GM21737 (cell line): ENCODE data around the gene FRK.
"Not testable (repeated sequence)": the region's sequence is repeated elsewhere in the genome, so short reads cannot be mapped to it uniquely, and the experiment has no call there.

Source experiments
- ATAC-seq: cut with Tn5 transposase; IDR thresholded peaks from one replicate; pipeline ENCODE4 v1.9.1; 2021; ENCODE audit warnings: mild to moderate bottlenecking, moderate library complexity; ENCODE audit not compliant: unreplicated experiment

FRK gene

DNA sequence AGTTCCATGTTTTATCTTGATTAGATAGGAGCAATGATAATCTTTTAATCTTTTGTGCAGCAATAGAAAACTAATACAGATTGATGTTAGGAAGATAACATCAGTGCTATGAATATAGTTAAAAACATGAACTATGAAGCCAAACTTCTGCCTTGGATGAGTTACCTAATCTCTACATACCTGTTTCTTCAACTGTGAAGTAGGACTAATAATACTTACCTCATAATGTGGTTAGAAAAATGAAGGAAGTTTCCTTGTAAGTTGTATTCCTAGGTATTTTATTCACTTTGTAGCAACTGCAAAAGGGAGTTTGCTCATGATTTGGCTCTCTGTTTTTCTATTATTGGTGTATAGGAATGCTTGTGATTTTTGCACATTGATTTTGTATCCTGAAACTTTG is 111.9 kb downstream of the FRK start:
- no peak for ATAC-seq

DNA sequence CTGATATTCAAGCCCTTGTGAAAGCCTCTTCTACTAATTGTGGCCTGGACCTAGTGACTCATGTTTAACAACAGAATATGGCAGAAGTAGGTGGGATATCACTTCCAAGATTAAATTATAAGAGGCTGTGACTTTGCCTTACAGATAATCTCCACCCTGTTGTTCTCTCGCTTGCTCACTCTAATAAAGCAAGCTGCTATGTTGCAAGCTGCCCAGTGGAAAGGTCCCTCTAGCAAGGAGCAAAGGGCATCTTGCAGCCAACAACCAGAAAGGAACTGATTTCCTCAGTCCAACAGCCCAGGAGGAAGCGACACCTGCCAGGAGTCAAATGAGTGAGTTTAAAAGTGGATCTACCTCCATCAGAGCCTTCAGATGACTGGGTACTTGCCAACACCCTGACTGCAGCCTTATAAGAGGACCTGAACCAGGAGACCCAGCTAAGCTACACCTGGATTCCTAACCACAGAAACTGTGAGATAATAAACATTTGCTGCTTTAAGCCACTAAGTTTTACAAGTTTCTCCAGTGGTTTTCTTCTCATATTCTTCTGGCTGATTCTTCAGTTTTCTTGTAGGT is 112.6 kb downstream of the FRK start:
- ATAC-seq: no peak

DNA sequence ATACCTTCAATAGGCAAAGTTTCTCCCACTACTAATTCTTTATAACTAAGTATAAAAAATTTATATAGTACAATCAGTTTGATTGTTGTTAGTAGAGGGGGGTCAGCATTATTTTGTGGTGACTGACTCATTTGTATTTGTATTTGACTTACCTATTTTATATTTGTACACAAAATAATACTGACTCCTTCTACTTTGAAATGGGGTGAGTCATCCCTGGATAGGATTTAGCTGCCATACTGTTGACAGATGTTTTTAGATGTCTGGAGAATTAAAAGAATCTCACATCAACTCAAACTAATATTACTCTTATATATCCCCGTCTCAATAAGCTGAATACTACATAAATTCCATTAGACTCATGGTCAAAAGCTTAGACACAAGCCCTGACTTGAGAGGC is 114.9 kb downstream of the FRK start:
- ATAC-seq: no peak

DNA sequence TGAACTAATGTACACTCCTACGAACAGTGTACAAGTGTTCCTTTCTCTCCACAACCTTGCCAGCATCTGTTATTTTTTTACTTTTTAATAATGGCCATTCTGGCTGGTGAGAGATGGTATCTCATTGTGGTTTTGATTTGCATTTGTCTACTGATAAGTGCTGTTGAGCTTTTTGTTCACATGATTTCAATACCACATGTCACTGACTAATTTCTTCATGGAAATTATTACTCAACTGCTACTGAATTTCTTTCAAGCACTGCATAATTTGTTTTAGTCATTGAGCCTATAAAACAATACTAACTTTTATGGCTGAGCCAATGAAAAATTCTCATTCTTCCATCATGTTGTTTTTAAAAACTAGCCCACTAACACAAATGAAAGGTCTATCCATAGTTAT is 115.4 kb downstream of the FRK start:
- ATAC-seq: no peak

DNA sequence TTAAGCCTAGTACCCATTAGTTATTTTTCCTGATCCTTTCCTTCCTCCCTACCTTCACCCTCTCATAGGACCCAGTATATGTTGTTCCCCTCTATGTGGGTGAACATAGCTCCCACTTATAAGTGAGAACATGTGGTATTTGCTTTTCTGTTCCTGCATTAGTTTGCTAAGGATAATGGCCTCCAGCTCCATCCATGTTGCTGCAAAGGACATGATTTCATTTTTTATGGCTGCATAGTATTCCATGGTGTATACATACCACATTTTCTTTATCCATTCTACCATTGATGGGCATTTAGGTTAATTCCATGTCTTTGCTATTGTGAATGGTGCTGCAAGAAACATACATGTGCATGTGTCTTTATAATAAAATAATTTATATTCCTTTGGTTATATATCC is 115.9 kb downstream of the FRK start:
- not testable (repeated sequence) for ATAC-seq

DNA sequence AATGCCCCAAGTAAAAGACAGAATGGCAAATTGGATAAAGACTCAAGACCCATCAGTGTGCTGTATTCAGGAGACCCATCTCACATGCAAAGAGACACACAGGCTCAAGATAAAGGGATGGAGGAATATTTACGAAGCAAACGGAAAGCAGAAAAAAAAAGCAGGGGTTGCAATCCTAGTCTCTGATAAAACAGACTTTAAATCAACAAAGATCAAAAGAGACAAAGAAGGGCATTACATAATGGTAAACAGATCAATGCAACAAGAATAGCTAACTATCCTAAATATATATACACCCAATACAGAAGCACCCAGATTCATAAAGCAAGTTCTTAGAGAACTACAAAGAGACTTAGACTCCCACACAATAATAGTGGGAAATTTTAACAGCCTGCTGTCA is 123.2 kb downstream of the FRK start:
- ATAC-seq: not testable (repeated sequence)

DNA sequence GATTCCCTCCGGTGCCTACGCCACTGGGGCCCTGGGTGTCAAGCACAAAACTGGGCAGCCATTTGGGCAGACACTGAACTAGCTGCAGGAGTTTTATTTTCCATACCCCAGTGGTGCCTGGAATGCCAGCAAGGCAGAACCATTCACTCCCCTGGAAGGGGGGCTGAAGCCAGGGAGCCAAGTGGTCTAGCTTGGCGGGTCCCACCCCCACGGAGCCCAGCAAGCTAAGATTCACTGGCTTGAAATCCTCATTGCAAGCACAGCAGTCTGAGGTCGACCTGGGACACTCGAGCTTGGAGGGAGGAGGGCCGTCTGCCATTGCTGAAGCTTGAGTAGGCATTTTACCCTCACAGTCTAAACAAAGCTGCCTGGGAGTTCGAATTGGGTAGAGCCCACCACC is 125.3 kb downstream of the FRK start:
- ATAC-seq: no peak

DNA sequence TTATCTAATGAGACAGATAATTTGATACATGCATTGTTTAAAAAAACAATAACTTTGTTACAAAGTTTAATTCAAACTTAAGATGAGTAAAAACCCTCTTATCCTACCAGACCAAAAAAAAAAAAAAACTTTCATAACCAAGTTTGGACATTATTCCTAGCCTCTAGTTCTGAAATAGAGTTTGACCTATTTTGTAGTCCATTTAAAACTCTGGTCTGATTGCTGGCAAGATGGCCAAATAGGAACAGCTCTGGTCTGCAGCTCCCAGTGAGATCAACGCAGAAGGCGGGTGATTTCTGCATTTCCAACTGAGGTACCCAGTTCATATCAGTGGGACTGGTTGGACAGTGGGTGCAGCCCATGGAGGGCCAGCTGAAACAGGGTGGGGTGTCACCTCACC is 125.9 kb downstream of the FRK start:
- ATAC-seq: no peak

DNA sequence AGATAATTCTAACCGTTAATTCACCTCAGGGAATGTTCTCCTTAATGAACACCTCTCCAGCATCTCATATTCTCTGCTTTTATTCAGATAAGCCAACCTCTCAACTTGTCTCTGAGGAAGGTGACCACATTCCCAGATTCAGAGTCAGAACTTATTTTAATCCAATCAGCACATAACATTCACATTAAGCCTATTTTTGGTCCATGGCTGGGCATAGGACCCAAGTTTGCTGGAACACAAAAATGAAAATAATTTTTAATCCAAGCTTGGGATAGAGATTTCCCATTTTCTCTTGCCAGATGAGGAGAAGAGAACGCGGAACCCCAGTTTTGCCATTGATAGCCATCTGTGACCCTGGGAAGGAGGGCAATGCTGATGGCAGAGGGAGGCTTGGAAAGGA is 126.5 kb downstream of the FRK start:
- no peak for ATAC-seq

DNA sequence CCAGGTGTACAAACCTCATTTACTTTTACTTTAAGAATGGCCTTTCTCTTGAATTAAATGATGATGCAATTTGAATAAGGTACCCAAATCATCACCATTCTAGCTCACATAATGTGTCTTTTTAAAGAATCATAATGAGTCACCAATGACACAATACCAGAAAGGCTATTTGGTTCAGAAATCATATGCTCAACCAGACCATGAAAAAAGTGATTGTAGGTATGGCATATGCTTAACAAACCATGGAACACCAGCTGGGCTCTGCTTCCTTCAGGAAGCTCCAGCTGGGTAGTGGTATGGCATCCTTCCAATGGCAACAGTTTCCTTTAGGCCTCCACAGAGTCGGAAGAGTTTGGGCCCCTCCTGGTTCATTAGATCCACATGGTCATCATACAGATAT is 128.2 kb downstream of the FRK start:
- no peak for ATAC-seq

DNA sequence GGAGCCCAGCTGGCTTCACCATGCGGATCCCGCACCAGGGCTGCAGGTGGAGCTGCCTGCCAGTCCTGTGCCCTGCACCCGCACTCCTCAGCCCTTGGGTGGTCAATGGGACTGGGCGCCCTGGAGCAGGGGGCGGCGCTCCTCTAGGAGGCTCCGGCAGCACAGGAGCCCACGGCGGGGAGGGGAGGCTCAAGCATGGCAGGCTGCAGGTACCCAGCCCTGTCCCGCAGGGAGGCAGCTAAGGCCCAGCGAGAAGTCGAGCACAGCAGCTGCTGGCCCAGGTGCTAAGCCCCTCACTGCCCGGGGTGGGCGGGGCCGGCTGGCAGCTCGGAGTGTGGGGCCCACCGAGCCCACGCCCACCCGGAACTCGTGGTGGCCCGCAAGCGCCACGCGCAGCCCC is 132.7 kb downstream of the FRK start:
- not testable (repeated sequence) for ATAC-seq

DNA sequence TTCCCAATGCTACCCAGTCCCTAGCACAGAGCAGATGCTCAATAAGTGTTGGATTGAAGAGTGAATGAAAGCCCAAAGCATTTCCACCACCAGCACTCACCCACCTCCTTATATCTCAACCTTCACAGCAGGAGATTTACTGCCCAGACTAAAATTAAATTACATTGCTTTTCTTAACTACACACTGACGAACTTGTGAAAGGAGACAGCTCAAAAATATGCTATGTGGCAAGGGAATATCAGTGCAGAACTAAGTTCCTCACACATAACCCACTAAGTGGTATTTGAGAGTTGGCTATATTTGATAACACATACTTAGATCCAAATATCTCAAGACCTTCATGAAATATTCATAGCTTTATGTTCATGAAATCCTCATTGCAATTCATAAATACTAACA is 137.7 kb downstream of the FRK start:
- no peak for ATAC-seq

DNA sequence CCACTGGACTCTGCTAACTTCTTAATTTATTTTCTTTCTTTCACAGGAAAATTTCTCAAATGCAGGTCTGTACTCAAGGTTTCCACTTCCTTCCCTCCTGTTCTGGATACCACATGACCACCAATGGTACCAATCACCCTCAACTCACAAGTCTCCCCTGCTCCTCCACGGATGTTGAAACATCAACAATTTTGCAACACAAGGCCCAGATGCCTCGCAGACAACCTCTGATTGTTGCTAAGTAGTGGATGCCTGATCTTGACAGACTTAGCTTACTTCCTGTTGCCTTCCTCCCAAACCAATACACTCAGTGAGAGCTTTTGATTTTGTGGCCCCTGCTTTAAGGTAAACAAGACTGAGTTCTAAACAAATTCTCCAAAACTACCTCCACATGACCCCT is 146.6 kb downstream of the FRK start:
- ATAC-seq: no peak

DNA sequence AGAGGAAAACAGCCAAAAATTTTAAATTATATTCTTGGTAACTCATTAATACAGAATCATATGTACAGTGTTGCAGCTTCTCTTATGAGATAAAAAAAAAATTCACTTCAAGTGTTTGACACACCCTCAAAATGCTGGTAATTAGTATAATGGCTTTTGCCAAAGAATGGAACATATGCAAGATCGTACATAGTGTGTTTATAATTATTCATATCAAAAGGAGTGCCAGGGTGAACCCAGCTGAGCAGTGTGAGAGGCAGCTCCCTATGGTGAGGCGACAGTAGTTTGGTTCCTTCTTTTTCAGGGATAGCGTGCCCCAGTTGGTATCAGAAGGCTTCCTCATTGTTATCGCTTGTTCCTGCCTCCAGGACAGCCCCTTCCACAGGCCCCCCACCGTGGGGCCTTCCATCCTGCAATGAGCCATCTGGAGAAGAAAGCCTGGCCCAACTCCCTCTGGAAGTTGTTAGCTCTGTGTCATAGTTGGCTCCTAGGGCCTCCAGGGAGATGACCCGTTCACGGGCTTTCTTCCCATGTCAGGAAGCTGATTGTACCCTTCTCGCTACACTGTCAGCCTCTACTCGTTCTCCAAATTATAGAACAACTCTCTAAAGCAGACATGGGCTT is 150.7 kb downstream of the FRK start:
- ATAC-seq: no peak

DNA sequence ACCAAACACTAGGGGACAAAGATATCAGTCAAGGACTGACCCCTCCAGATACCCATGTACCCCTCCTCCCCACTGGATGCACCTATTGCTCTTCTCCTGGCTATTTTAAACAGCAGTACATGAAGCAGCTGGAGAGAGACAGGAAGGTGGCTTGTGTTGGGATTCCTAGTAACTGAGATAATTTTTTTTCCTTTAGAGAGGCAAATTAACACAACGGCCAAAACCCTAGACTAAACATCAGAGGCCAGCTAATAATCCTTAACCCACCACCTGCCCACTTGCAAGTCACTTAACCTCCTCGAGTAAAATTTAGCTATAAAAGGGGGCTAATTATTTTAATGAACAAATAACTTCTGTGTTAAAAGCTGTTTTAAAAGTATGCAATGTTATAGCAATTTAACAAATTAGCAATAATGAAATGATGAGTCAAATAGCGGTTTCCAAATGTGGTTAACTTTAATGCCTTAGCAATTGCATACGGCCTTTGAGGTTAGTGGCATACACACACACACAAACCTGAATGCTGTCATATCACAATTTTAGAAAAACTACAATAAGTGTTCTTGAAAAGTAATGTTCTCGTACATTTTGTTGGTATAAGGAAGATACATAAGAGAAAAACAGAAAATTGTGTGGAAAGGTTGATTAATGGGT is 151.7 kb downstream of the FRK start:
- no peak for ATAC-seq

DNA sequence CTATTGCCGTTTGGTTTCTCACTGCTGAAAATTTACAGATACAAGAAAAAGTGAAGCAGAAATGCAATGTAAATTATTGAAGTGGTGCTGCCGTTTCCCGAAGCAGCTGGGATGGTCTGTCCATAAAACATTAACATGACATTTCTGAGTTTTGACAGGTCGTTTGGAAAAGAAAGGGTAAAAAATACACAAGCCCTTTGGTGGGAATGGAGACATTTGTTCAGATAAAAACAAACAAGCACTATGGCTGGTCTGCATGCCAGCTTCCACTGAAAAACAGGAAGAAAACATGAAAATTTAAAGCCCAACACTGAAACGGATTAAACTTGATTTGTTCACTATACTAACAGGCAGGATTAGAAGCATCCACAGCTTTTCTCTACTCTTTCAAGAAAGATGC is 155.2 kb downstream of the FRK start:
- no peak for ATAC-seq

DNA sequence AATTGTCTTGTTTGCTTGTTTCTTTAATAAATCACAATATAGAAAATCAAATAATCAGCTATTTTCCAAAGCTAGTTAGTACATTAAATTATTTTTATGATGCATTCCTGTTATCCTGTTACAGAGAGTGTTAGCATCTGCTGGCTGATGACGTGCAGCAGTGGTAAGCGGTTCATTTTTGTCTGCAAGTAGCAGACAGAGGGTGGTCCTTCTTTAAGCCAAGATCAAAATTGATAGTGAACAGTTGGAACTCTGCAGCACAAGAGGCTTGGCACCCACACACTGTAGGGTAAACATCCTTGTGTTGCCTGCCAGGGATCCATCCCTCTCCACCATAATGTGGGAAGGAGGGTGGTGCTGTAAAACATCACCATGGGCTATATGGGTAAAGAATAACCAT is 158.3 kb downstream of the FRK start:
- no peak for ATAC-seq

DNA sequence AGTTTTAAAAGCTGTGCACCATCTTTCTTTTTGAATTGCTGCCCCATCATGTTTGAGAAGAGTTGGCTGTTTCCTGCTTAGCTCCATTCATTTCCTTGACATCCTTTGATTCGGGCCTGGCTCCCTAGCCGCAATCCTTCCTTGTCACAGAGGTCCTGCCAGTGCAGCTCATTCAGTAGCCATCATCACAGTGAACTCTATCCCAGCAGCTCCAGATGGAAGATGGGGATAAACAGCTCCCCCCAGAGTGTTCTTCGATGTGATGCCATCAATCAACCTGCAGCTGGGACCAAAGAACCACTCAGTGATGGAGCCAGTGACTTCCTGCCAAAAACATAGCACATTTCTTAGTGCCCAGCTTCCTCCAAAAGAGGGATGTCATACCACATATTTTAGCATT is 158.8 kb downstream of the FRK start:
- ATAC-seq: no peak

DNA sequence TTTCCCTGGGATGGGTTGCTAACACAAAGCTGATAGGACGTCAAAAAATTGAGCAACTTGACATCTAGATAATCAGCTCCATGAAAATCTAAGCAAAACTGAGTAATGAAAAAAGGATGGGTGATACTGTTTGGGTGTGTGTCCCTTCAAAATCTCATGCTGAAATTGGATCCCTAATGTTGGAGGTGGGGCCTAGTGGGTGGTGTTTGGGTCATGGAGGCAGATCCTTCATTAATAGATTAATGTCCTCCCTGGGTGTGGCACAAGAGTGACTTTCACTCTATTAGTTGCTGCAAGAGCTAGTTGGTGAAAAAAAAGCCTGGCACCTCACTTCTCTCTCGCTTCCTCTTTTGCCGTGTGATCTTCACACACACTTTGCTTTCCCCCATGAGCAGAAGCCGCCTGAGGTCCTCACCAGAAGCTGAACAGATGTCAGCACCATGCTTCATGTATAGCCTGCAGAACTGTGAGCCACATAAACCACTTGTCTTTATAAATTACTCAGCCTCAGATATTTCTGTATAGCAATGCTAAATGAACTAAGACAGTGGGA is 160.9 kb downstream of the FRK start:
- ATAC-seq: no peak

DNA sequence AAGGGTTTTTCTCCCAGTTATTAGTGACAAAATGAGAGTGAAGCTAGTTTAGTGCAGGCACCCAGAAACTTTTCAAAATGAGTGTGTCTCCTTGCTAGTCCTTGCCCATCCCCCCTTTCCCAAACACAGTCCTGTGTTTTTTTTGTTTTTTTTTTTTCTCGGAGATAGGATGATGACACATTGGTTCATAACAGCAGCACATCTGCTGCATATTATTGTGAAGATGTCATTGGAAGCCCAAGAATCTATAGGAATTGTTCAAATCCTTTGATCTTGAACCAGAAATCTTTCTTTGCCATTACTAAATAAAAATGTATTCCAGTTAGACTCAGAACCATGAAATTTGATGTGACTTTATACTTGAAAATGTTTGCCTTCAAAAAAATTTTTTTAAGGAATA is 162.4 kb downstream of the FRK start:
- ATAC-seq: no peak

DNA sequence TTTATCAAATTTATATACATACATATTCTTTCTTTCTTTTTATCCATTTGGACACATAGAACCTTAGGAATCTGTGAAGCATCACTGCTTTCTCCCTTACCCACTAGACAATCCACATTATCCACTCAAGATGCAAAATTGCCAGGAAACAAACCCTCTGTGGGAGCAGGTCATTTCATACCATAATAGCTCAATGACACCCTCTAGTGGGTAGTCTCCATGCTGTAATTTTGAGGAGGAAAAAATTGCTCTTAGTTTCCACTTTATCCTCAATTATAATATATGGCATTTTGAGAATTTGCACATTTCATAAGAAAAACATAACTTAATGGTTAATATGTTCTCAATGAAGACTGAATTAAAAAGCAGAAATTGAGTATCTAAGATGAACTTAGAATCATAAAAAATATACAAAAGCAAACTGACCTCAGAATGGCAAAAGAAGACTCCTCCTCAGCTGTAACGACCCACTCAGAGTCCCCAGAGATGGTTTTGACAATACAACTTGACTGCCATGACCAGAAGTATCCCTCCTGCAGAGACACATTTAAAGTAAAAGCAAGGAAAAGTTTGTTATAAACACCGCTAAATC is 164.1 kb downstream of the FRK start:
- ATAC-seq: no peak

DNA sequence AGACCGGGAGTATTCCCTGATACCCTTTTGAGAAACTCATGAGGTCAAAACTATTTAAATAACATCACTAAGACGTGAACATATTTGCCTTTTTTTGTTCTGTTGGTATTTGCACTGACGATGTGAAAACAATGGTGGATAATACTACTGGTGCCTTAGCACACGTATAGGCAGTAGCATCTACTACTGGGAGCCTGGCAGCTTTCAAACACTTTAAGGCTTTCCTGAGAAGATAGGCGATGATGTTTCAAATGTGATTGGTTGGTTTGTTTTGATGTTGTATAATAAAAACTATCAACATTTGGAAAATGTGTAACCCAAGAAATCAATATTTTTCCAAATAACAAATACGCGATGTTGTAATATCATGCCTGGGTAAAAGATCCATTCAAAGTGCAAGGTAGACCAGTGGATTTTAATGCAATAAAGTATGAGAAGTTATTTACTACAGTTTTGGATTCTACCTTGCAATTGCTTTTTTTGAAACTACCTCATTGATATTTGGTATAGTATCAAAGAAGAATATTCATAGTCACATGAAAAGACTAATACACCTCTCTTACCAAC is 166.2 kb downstream of the FRK start:
- ATAC-seq: no peak
